GM12891 (cell line): ENCODE measurements around the gene SEC14L5.

Experiments used
- PAX5 ChIP-seq: IDR thresholded peaks from 2 replicates; pipeline ENCODE4 v1.6.1; 2011; ENCODE audit warnings: low read length, moderate library complexity, mild to moderate bottlenecking; ENCODE audit not compliant: insufficient read depth, severe bottlenecking
- POLR2A ChIP-seq: IDR thresholded peaks from 2 replicates; pipeline ENCODE4 v1.6.1; 2011; ENCODE audit warnings: low read depth, low read length, control low read depth
- POLR2AphosphoS5 ChIP-seq: IDR thresholded peaks from 2 replicates; pipeline ENCODE4 v1.6.1; 2011; ENCODE audit warnings: low read depth, low read length, control low read depth
- TAF1 ChIP-seq: IDR thresholded peaks from 2 replicates; pipeline ENCODE4 v1.6.1; 2011; ENCODE audit warnings: low read depth, low read length, control low read depth

GRCh38 chr16:4918781-4919251 lies 39.3 kb upstream of the SEC14L5 start:
- TF ChIP-seq POLR2A (no peak), TAF1 (no peak), POLR2AphosphoS5 (no peak), PAX5 (no peak)
